Stimulated activated CD8-positive, alpha-beta memory T cell treated with anti-CD3 and anti-CD28 coated beads, Interleukin-2, amount 100 ng/mL, for 1 hour (primary cell): Measurements from ENCODE around the gene JCHAIN.
"Not testable (repeated sequence)": the region's sequence is repeated elsewhere in the genome, so short reads cannot be mapped to it uniquely, and the experiment has no call there.

Source experiments
- DNase-seq, 2 donors: peaks; one replicate each; pipeline ENCODE4 v3.0.0-alpha.2; 2020; ENCODE audit warnings: low read depth in 2 of 2

Gene JCHAIN

GRCh38 chr4:70688795-70689231, 22.5 kb upstream of the JCHAIN start:
- no peak for DNase-seq

- peak; percentile 80 to 88 for DNase-seq
Observed at GRCh38 chr4:70687821-70688794, 21.8 kb upstream of the JCHAIN start, which contains the start of gene UTP3. Gene UTP3, plus strand, starts transcription at chr4:70688532. Its CDS starts 146 bp downstream, at chr4:70688678.

GRCh38 chr4:70687392-70687791, 21.1 kb upstream of the JCHAIN start:
- DNase-seq, result no peak

GRCh38 chr4:70682142-70682541, 15.8 kb upstream of the JCHAIN start:
- DNase-seq, result not testable (repeated sequence)

- DNase-seq, result no peak
Observed at GRCh38 chr4:70681704-70682103, 15.4 kb upstream of the JCHAIN start.

GRCh38 chr4:70680934-70681333, 14.6 kb upstream of the JCHAIN start:
- no peak for DNase-seq

GRCh38 chr4:70678383-70678999, 12.2 kb upstream of the JCHAIN start:
- no peak for DNase-seq

GRCh38 chr4:70676554-70677090, 10.3 kb upstream of the JCHAIN start:
- no peak for DNase-seq

- DNase-seq, result no peak
Observed at GRCh38 chr4:70674731-70675130, 8.4 kb upstream of the JCHAIN start.

- no peak for DNase-seq
Observed at GRCh38 chr4:70674191-70674590, 7.9 kb upstream of the JCHAIN start.

- no peak for DNase-seq
Observed at GRCh38 chr4:70671091-70671490, 4.8 kb upstream of the JCHAIN start.

GRCh38 chr4:70670332-70671014, 4.2 kb upstream of the JCHAIN start:
- DNase-seq, result no peak

- no peak for DNase-seq
Observed at GRCh38 chr4:70667740-70668535, 1.6 kb upstream of the JCHAIN start.

GRCh38 chr4:70661309-70661922, 4.9 kb downstream of the JCHAIN start:
- not testable (repeated sequence) for DNase-seq

- no peak for DNase-seq
Observed at GRCh38 chr4:70660106-70660505, 6.2 kb downstream of the JCHAIN start.

GRCh38 chr4:70658418-70658817, 7.9 kb downstream of the JCHAIN start:
- no peak for DNase-seq

- DNase-seq, result no peak
Observed at GRCh38 chr4:70657326-70657725, 9.0 kb downstream of the JCHAIN start.

GRCh38 chr4:70654605-70655011, 11.7 kb downstream of the JCHAIN start:
- DNase-seq, result no peak

- DNase-seq, result no peak
Observed at GRCh38 chr4:70651864-70652506, 14.3 kb downstream of the JCHAIN start.

- not testable (repeated sequence) for DNase-seq
Observed at GRCh38 chr4:70650741-70651140, 15.6 kb downstream of the JCHAIN start.
